Measurements from ENCODE around the gene DTL.
A peak's percentile ranks its signal among the peaks of the same experiment; 100 is the strongest.
"Not testable (repeated sequence)": the region's sequence is repeated elsewhere in the genome, so short reads cannot be mapped to it uniquely, and the experiment has no call there.

Gene DTL

DNA sequence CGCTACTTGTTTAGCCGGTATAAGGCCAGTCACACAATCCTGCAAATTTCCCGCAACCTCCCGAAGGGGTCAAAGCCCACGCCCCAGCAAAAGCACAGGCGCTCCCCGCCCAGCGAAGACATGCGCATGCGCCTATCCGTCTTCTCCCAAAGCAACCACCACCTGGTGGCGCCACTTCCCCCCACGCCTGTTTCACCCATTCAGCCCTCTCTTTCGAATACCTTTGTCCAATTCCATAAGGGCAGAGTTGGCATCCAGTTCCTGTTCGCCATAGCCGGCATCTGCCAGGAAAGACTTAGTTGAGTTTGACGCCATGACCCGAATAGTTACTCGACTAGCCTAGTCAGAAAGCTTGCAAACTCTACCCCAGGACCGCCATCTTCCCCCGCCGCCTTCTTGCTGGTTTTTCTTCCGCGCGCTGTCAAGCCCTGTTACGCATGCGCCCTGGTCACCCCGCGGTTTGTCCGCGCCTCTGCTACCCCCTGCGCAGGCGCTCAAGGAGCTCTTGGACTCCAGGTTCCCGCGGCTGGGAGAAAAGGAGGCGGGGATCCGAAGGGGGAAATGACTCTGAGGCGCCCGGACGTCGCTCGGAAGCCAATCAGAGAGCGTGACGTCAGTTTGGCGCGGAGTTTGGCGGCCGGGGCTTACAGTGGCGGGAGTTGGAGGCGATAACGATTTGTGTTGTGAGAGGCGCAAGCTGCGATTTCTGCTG, at the start of gene DTL, which contains the start of gene INTS7:
Gene DTL (plus strand): TSS at position 626 of the 712 bp plus-strand sequence. CDS start 143 bp downstream, outside the sequence.
Gene INTS7 (minus strand): TSS at position 435 of the 712 bp plus-strand sequence. CDS start 120 bp downstream, at position 315.
- DNase-seq (ENCODE audit: low read depth in 2 of 2): peak; percentile 99

DNA sequence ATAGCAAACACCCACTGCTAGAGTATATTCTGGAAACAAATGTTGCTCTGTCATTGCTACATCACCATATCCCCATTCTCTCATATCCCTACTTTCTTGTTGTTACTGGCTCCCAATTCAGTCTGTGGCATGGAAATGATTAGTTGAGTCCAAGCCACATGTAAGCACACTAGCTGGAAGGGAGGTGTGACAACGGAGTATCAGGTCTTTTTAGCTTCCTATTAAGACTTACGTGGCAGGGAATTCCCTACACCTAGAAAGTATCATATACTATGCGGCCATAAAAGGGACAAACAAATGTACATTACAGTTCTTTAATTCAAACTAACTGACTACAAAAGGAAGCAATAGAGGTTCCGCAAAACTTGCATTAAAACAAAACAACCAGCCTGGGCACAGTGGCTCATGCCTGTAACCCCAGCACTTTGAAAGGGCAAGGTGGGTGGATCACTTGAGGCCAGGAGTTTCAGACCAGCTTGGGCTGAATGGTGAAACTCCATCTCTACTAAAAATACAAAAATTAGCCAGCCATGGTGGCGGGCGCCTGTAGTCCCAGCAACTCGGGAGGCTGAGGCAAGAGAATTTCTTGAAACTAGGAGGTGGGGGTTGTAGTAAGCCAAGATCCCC, 48.8 kb upstream of the DTL start:
- no peak for DNase-seq (ENCODE audit: low read depth in 2 of 2)

DNA sequence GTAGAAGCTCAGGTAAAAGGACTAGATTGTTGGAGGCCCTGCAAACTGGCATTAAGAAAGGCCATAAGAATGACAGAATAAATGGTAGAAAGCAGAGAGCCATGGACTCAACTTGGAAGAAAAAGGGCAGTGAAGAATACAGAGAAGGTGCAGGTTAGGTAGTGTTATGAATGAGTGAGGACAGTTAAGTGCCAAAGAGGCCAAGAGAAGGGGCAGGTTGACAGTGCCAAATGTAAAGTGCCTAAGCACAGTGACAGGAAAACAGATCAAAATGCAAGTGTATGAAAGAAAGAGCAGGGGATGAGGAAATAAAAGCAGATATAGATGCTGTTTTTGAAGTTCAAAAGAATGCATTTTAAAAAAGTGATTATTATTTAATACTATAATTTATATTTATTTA, 43.9 kb upstream of the DTL start:
- no peak for DNase-seq (ENCODE audit: low read depth in 2 of 2)

DNA sequence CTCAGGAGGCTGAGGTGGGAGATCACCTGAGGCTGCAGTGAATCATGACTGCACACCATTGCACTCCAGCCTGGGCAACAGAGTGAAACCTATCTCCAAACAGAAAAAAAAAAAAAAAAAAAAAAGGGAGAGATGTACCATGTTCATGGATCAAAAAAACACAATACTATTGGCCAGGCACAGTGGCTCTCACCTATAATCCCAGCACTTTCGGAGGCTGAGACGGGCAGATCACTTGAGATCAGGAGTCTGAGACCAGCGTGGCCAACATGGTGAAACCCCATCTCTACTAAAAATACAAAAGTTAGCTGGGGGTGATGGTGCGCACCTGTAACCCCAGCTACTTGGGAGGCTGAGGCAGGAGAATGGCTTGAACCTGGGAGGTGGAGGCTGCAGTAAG, 38.1 kb upstream of the DTL start:
- not testable (repeated sequence) for DNase-seq (ENCODE audit: low read depth in 2 of 2)

- DNase-seq (ENCODE audit: low read depth in 2 of 2): no peak
Observed at GRCh38 chr1:212002536-212002935, 33.0 kb upstream of the DTL start.

DNA sequence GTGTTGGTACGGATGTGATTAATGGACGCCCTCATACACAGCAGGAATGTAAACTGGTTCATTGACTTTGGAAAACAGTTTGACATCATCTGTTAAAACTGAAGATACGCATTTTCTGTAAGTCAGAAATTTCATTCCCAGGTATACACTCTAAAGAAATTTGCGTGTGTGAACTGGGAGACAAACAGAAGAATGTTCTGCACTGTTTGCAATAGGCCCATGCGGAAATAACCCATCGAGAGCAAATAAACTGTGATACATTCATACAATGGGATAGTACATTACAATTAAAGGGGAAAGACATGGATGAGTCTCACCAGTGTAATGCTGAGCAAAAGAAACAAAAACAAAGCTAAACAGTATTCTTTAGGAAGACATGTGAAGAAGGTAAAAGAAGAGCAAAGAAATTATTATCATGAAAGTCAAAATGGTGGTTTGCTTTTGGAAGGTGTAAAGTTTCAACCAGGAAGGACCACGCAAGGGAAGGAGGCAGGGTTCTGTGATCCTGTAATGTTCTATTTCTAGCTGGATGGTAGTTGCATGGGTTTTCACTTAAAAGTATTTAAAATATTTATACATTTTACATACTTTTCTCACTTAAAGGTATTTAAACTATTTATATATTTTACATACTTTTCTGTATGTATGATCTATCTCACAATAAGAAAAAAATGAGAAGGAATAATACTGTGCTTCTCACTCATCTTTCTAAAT, 30.5 kb upstream of the DTL start:
- DNase-seq (ENCODE audit: low read depth in 2 of 2): no peak

- DNase-seq (ENCODE audit: low read depth in 2 of 2): no peak
Observed at GRCh38 chr1:212007178-212007577, 28.4 kb upstream of the DTL start.

DNA sequence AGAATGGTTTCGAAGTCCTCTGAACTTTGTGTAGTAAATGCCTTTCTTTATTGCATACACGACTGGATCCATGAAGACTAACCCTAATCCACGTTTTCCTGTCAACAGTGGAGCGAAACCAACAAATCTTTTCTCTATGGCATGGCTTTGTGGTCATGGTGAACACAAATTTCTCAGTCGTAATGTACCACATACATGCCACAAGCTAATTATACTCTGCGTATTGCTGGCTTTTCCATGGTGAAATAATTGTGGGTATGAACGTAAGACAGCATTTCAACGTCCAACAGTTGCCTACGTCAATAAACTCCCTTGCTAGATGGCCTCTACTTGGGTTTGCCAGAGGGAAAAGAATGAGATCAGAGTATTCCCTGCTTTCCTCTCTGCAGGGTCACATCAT, 27.7 kb upstream of the DTL start:
- peak; percentile 52 to 57 for DNase-seq (ENCODE audit: low read depth in 2 of 2)

GRCh38 chr1:212009561-212009960, 26.0 kb upstream of the DTL start:
- DNase-seq (ENCODE audit: low read depth in 2 of 2): no peak

DNA sequence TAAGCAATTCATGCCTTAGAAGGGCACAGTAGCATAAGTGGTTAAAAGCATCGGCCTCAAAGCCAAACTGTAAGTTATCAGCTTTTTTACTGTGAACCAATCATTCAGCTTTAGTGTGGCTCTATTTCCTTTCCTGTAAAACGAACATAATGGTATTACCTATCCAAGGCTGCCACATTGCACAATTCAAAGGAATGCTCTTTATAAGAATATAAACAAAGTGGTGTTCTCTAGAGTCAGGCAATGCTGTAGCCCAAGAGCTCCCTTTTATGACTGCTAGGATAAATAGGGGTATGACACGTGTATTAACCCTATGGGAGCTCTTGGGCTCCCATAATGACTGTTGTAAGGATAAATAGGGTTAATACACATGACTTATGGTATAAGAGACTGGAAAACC, 25.5 kb upstream of the DTL start:
- DNase-seq (ENCODE audit: low read depth in 2 of 2): no peak

DNA sequence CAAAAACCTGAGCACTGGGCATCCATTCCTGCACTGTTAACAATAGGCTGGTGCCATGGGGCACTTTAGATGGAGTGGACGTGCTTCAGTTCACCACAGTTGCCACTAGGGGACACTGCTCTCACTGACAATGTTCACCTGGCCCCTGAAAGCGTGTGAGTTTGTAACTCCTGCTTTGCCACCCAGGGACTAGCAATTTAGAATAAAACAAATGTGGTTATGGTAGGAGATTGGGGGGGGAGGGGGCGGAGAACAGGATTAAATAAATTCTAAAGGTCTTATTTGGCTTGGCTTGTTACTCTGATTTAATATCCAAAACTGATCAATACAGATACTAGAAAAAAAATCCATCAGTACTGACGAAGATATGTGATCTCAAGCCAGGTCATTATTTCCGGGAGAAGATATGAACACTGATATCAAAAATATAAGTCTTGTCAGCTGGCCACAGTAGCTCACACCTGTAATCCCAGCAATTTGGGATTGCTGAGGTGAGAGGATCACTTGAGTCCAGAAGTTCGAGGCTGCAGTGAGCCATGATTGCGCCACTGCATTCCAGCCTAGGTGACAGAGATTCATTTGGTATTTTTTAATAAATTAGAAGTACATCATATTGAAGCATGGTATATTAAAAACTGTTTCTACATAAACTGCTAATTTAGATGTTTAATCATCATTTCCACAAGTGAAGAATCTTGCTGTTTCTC, 23.4 kb upstream of the DTL start:
- peak; percentile 31 to 39 for DNase-seq (ENCODE audit: low read depth in 2 of 2)

DNA sequence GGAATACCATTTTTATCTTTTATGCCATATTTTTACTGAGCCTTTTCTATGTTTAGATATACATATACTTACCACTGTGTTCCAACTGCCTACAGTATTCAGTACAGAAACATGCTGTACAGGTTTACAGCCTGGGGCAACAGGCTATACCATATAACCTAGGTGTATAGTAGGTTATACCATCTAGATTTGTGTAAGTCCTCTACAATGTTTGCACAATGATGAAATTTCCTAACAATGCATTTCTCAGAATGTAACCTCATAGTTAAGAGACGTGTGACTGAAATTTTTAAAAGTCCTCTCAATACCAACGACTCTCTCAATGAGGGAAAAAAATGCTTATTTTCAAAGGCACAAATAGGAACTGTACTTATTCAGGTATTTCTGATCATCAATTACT, 21.9 kb upstream of the DTL start:
- DNase-seq (ENCODE audit: low read depth in 2 of 2): no peak

DNA sequence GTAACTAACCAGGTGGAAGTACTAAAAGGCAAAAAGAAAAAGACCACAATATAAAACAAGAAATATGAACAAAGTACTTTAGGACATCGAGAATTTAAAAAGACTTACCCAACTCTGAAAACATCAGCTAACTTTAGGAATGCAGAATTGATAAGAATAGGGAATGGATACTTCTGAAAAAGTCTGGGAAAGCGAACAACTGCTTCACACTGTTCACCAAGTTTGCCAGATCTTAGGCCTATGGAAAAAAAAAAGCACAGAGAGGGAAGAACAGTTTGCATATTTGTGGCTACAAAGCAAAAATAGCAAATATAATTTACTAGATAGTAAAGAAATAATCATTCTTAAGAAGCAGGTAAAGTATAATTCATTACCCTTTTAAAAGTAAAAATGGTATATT, 14.6 kb upstream of the DTL start:
- DNase-seq (ENCODE audit: low read depth in 2 of 2): no peak

GRCh38 chr1:212021563-212021962, 14.0 kb upstream of the DTL start:
- DNase-seq (ENCODE audit: low read depth in 2 of 2): no peak

GRCh38 chr1:212022908-212023307, 12.6 kb upstream of the DTL start:
- not testable (repeated sequence) for DNase-seq (ENCODE audit: low read depth in 2 of 2)

DNA sequence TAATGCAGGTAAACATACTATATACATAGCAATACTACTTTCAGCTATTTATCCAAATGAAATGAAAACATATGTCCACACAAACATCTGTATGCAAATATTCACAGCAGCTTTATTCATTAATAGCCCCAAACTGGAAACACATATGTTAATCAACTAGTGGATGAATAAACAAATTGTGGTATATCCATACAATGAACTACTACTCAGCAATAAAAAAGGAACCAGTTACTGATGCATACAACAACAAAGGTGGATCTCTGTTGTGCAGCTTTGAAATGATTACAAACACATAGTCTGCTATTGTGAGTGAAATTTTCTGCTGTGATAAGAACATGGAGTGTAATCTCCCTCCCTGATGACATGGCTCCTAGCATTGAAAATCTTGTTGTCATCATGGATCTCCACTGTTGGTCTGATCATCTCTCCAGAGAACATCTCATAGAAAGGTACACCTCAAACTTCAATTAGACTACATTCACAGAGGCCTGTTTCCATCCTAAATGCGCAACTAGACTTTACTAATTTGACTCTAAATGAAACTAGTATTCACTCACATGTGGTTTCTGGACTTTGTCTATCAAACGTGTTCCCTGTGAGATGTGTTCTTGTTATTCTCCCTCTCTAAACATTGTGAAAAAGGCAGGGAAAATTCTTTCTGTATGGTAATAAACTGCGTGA, 10.9 kb upstream of the DTL start:
- no peak for DNase-seq (ENCODE audit: low read depth in 2 of 2)

DNA sequence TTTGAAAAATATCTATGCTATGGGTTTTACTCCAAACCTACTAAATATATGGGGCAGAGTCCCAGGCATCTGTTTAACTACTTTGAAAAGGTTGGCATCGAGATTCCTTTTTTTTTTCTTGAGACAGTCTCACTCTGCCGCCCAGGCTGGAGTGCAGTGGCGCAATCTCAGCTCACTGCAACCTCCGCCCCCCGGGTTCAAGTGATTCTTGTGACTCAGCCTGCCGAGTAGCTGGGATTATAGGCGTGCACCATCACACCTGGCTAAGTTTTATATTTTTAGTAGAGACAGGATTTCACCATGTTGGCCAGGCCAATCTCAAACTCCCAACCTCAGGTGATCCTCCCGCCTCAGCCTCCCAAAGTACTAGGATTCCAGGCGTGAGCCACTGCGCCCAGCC, 7.8 kb upstream of the DTL start:
- DNase-seq (ENCODE audit: low read depth in 2 of 2): not testable (repeated sequence)

- DNase-seq (ENCODE audit: low read depth in 2 of 2): peak; percentile 82 to 86
Observed at GRCh38 chr1:212030936-212031528, 4.5 kb upstream of the DTL start.

- no peak for DNase-seq (ENCODE audit: low read depth in 2 of 2)
Observed at GRCh38 chr1:212034516-212035122, 929 bp upstream of the DTL start.

- DNase-seq (ENCODE audit: low read depth in 2 of 2): no peak
Observed at GRCh38 chr1:212035835-212036605, 472 bp downstream of the DTL start.

All from fibroblast of skin of left quadriceps (primary cell).